Mucosa of descending colon (tissue), 3 donors: Measurements from ENCODE around the gene DOCK8. TPM values are rescaled to one million over a fixed set of nuclear protein-coding genes. Genes with fewer than 3 reads are reported as not detected.

Experiments
- ATAC-seq: fragments of 200-7000 bp; cut with Tn5 transposase; one replicate; pipeline ENCODE4 v1.9.1; 2020; ENCODE audit warnings: mild to moderate bottlenecking, moderate library complexity
- DNase-seq, 3 donors: peaks; one replicate each; pipeline ENCODE4 v3.0.0-alpha.2; 2020
- H3K36me3 ChIP-seq: fragments of 200-600 bp; one replicate; pipeline ENCODE4 v1.8.0; 2021; ENCODE audit warnings: low read depth, mild to moderate bottlenecking
- H3K4me1 ChIP-seq: fragments of 200-600 bp; one replicate; pipeline ENCODE4 v1.8.0; 2021; ENCODE audit warnings: low read depth, mild to moderate bottlenecking
- H3K4me3 ChIP-seq: fragments of 200-600 bp; one replicate; pipeline ENCODE4 v1.8.0; 2021; ENCODE audit warnings: mild to moderate bottlenecking
- H3K9me3 ChIP-seq: fragments of 200-600 bp; one replicate; pipeline ENCODE4 v1.8.0; 2021; ENCODE audit warnings: mild to moderate bottlenecking
- intact Hi-C, 2 donors: fragments of 100-400 bp; cut with DNase I in 1 of 2; cut with micrococcal nuclease in 1 of 2; formaldehyde crosslinking; loops; one replicate each; pipeline versions ENCODE4 v1.11.0 to v1.11.1; 2022; cut with DNase I, micrococcal nuclease
- total RNA-seq, 3 donors: library from RNA; stranded (reverse); fragmentation: NEBNext Ultra II Directional in 2 of 3; extraction: Animal tissue kit (Norgen Biotek cat#: 25700) in 2 of 3; gene quantifications; one replicate each; pipeline versions ENCODE4 v1.2.1 to v1.2.4, GENCODE V29; 2021 to 2023
- TF ChIP-seq, protein P1 (sequence below): fragments of 200-600 bp; IDR thresholded peaks from one replicate; pipeline ENCODE4 v1.8.0; 2022; ENCODE audit warnings: antibody characterized with exemption, mild to moderate bottlenecking
- donor health status: DM: no; HTN: no; CAD: no; lungs with moderate emphysema.
- donor health status: DM: no; HTN: no; CAD: no.
- donor health status: DM: no; HTN: yes; CAD: no.

The DOCK8 gene
- total RNA-seq, 3 donors from 2014 or later = 13.5 to 16.6 (median 15.7) TPM

DNA sequence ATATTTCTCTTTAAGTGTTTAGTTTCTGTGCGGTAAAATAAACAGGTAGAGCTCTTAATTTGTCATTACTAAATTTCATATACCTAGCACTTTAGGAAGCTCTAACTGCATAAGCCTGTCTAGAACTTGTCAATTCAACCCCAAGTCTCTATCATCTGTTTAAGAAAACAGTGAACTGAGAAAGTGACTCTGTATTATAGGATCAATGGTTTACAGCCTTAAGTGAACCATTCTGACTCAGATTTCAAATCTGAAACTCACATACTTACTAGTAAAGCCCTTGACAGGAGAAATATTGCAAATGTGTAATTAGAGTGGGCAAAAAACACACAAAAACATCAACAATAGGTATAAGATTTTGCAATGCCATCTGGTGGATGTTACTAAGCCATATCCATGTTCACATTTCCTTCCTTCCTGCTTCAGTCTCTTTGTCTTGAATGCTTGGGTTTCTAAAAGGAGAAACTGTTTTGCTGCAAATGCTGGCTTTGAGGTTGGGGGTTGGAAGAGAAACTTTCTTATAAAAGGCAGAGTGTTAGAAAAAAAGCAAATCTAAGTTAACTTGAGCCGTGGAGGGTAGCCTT is 101.8 kb downstream of the DOCK8 start:
- TF ChIP-seq, protein P1, sequence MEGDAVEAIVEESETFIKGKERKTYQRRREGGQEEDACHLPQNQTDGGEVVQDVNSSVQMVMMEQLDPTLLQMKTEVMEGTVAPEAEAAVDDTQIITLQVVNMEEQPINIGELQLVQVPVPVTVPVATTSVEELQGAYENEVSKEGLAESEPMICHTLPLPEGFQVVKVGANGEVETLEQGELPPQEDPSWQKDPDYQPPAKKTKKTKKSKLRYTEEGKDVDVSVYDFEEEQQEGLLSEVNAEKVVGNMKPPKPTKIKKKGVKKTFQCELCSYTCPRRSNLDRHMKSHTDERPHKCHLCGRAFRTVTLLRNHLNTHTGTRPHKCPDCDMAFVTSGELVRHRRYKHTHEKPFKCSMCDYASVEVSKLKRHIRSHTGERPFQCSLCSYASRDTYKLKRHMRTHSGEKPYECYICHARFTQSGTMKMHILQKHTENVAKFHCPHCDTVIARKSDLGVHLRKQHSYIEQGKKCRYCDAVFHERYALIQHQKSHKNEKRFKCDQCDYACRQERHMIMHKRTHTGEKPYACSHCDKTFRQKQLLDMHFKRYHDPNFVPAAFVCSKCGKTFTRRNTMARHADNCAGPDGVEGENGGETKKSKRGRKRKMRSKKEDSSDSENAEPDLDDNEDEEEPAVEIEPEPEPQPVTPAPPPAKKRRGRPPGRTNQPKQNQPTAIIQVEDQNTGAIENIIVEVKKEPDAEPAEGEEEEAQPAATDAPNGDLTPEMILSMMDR = no peak
- no peak for ATAC-seq
- no peaks in the 10 kb centered on the region for H3K36me3 ChIP-seq
- H3K4me1 ChIP-seq = no peaks in the 10 kb centered on the region
- H3K9me3 ChIP-seq = no peaks in the 10 kb centered on the region
- intact Hi-C loops = no loop called here
- H3K4me3 ChIP-seq = no peak overlapping the region
- DNase-seq = no peak

DNA sequence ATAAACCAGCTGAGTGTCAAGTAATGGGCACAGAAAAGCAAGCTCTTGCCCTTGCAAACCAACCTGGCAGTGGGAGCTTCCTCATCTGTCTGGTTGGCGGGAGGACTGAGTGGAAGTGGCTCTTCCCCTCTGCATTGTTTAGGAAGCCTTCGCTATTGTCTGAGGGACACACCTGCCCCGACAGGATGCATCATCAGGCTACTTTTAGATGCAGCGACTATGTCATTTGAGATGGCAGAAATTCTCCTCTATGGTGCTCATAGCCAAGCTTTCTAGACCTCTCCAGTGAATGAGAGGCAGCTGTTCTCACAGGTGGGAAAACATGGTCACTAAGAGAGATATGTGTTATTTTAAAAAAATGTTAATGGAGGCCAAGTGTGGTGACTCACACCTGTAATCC is 104.0 kb downstream of the DOCK8 start:
- intact Hi-C loops = no loop called here
- ATAC-seq (no peak), DNase-seq (no peak)

DNA sequence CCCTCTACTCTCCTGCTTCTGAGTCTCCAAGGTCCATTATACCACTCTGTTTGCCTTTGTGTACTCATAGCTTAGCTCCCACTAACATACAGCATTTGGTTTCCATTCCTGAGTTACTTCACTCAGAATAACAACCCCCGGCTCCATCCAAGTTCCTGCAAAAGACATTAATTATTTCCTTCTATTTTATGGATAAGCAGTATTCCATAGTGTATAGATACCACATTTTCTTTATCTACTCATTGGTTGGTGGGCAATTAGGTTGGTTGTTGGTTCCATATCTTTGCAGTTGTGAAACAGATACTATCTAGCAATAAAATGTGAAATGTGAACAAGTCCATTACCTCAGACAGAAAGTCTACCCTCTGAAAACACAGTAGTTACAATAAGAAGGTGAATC is 110.3 kb downstream of the DOCK8 start:
- Histone ChIP-seq H3K4me3 (no peak overlapping the region), H3K36me3 (no peaks in the 10 kb centered on the region), H3K9me3 (no peaks in the 10 kb centered on the region), H3K4me1 (no peaks in the 10 kb centered on the region)
- TF ChIP-seq, protein P1 = no peak
- intact Hi-C loops = no loop called here
- no peak for ATAC-seq
- DNase-seq = no peak

More for the DNA sequence above, 104.0 kb downstream of the DOCK8 start:
- H3K4me3 ChIP-seq = no peak overlapping the region
- TF ChIP-seq, protein P1 = no peak
- H3K9me3 ChIP-seq = no peaks in the 10 kb centered on the region
- no peaks in the 10 kb centered on the region for H3K36me3 ChIP-seq
- H3K4me1 ChIP-seq = no peaks in the 10 kb centered on the region

DNA sequence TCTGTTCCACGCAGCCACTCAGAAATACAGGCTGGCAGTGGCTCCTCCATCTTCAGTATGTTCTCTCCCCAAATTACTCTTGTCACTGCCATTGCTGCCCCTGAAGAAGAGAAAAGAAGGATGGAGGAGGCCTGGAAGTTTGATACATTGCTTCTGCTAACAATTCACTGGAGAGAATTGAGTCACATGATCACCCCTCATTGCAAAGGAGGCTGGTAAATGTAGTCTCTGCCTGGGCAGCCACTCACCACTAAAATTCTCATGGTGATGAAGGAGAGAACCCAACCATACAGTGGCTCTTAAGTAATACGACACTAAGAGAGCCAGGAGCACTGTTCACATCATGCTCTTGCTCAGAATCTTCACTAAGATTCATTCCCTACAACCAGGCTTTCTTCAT is 112.0 kb downstream of the DOCK8 start:
- Histone ChIP-seq H3K4me3 (no peak overlapping the region), H3K36me3 (no peaks in the 10 kb centered on the region), H3K4me1 (no peaks in the 10 kb centered on the region), H3K9me3 (no peaks in the 10 kb centered on the region)
- DNase-seq (no peak), ATAC-seq (no peak)
- intact Hi-C loops = no loop called here
- TF ChIP-seq, protein P1 = no peak

DNA sequence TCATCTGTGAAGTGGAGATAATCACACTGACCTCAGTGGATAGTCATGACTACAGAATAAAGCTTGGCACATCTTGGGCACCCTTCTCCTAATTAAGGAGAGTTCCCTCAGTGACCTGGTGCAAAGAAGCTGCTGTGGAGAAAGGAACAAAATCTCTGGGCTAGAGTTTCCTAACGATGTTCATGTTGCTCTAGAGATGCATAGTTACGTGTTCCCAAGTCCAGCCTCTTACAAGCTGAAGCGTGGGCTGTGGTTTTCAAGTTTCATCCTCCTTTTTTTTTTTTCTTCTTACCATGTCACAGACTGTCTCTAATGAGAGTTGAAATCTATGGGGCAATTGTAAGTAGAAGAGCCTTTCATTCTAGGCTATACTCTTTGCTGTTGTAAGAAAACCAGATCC is 113.8 kb downstream of the DOCK8 start:
- Histone ChIP-seq H3K9me3 (no peaks in the 10 kb centered on the region), H3K4me3 (no peak overlapping the region), H3K36me3 (no peaks in the 10 kb centered on the region), H3K4me1 (no peaks in the 10 kb centered on the region)
- ATAC-seq (no peak), DNase-seq (no peak)
- intact Hi-C loops = no loop called here
- TF ChIP-seq, protein P1 = no peak

DNA sequence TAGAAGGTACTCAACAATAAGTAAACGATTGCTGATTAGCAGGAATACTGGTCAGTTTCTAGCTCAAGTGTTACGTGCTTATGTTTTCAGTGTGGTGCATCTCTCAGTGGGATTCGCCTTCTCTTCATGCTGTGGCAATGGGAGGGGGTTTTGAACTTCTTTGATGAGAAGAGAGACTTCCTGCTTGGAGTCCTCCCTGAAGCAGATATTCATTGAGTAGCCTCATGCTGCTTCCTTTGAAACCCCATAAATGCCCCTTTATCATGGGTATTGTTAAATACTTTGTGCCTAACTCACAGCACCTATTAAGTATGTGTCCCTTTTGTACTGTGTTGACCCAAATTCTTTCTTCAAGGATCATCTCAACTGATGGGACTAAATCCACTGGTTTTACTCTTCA is 116.5 kb downstream of the DOCK8 start:
- intact Hi-C loops = no loop called here
- no peak overlapping the region for H3K4me3 ChIP-seq

More for the DNA sequence above, 116.5 kb downstream of the DOCK8 start:
- Histone ChIP-seq H3K36me3 (no peaks in the 10 kb centered on the region), H3K9me3 (no peaks in the 10 kb centered on the region), H3K4me1 (no peaks in the 10 kb centered on the region)
- ATAC-seq (no peak), DNase-seq (no peak)
- TF ChIP-seq, protein P1 = no peak
